IMR-90 (cell line): ENCODE data around the gene CDK5RAP2. TPM values are rescaled to one million over a fixed set of nuclear protein-coding genes. Genes with fewer than 3 reads are reported as not detected.

ENCODE experiments used
- ATAC-seq: fragments of 200-7000 bp; cut with Tn5 transposase; 2 replicates; pipeline ENCODE4 v1.9.1; 2020; ENCODE audit warnings: low read depth, mild to moderate bottlenecking, moderate library complexity
- BruUV-seq: library from RNA; stranded (reverse); fragments of 400-500 nt; replicated peaks from 2 replicates; lab custom pipeline; 2021; lab: Mats Ljungman, UMichigan
- CTCF ChIA-PET: fragments of 300-600 bp; formaldehyde crosslinking; extraction: SDS; loops from one replicate; lab custom pipeline; 2021; ENCODE audit warnings: antibody characterized with exemption; lab: Yijun Ruan, JAX
- POLR2A ChIA-PET: fragments of 300-600 bp; sonication (Branson Sonifier 250); formaldehyde crosslinking; loops from one replicate; lab custom pipeline; 2022; ENCODE audit warnings: antibody characterized with exemption; ENCODE audit not compliant: unreplicated experiment; lab: Charles Lee
- DNase-seq: peaks from one replicate; pipeline ENCODE4 v3.0.0; 2013
- H2AFZ ChIP-seq: replicated peaks from 2 replicates; pipeline ENCODE3; 2013; ENCODE audit warnings: low read length, mild to moderate bottlenecking; ENCODE audit not compliant: poor library complexity
- H2AK5ac ChIP-seq: 2 replicates; pipeline ENCODE4 v1.6.1; 2013; ENCODE audit warnings: low read depth, low read length, inconsistent platforms
- H2AK9ac ChIP-seq: replicated peaks from 2 replicates; pipeline ENCODE3; 2013; ENCODE audit warnings: mild to moderate bottlenecking, low read depth, low read length, moderate library complexity; ENCODE audit not compliant: poor library complexity
- H2BK120ac ChIP-seq: 2 replicates; pipeline ENCODE4 v1.6.1; 2013; ENCODE audit warnings: low read depth, low read length, inconsistent platforms
- H2BK15ac ChIP-seq: 3 replicates; pipeline ENCODE4 v1.6.1; 2013; ENCODE audit warnings: low read depth, low read length, inconsistent platforms
- H2BK20ac ChIP-seq: 2 replicates; pipeline ENCODE4 v1.6.1; 2013; ENCODE audit warnings: low read depth, mild to moderate bottlenecking, inconsistent platforms, low read length, moderate library complexity
- H2BK5ac ChIP-seq: 2 replicates; pipeline ENCODE4 v1.6.1; 2013; ENCODE audit warnings: mild to moderate bottlenecking, low read depth, low read length, inconsistent platforms; ENCODE audit not compliant: poor library complexity, severe bottlenecking
- H3K14ac ChIP-seq: replicated peaks from 2 replicates; pipeline ENCODE4 v1.6.1; 2013; ENCODE audit warnings: low read depth, low read length, inconsistent platforms
- H3K18ac ChIP-seq: 2 replicates; pipeline ENCODE4 v1.6.1; 2013; ENCODE audit warnings: low read depth, low read length, control low read depth
- H3K23ac ChIP-seq: 2 replicates; pipeline ENCODE4 v1.6.1; 2013; ENCODE audit warnings: low read depth, low read length, inconsistent platforms
- H3K27ac ChIP-seq: 2 replicates; pipeline ENCODE4 v1.5.1; 2013; ENCODE audit warnings: mild to moderate bottlenecking, control low read depth, low read length; ENCODE audit not compliant: insufficient read depth
- H3K27me3 ChIP-seq: 2 replicates; pipeline ENCODE4 v1.6.1; 2013; ENCODE audit warnings: low read length; ENCODE audit not compliant: control insufficient read depth, insufficient read depth
- H3K36me3 ChIP-seq: 2 replicates; pipeline ENCODE4 v1.6.1; 2013; ENCODE audit warnings: low read length, mixed read lengths; ENCODE audit not compliant: control insufficient read depth, insufficient read depth
- H3K4ac ChIP-seq: 2 replicates; pipeline ENCODE4 v1.6.1; 2013; ENCODE audit warnings: low read depth, low read length, inconsistent platforms
- H3K4me1 ChIP-seq: 2 replicates; pipeline ENCODE4 v1.6.1; 2013; ENCODE audit warnings: low read length, mixed read lengths; ENCODE audit not compliant: control insufficient read depth, insufficient read depth
- H3K4me2 ChIP-seq: 2 replicates; pipeline ENCODE4 v1.6.1; 2013; ENCODE audit warnings: low read depth, mild to moderate bottlenecking, control low read depth, low read length, moderate library complexity
- H3K4me3 ChIP-seq: 2 replicates; pipeline ENCODE4 v1.5.1; 2013; ENCODE audit warnings: low read depth, mild to moderate bottlenecking, control low read depth, low read length, moderate library complexity; ENCODE audit not compliant: insufficient read depth
- H3K56ac ChIP-seq: 2 replicates; pipeline ENCODE4 v1.6.1; 2013; ENCODE audit warnings: low read length, inconsistent platforms; ENCODE audit not compliant: insufficient read depth; ENCODE audit errors: extremely low read depth
- H3K79me1 ChIP-seq, 2 experiments: 2 replicates each; pipeline ENCODE4 v1.6.1; 2013; ENCODE audit warnings: low read length in 2 of 2, inconsistent platforms in 1 of 2, low read depth in 1 of 2
- H3K9ac ChIP-seq: 2 replicates; pipeline ENCODE4 v1.6.1; 2013; ENCODE audit warnings: low read depth, low read length, control low read depth
- H3K9me1 ChIP-seq: 2 replicates; pipeline ENCODE4 v1.6.1; 2013; ENCODE audit warnings: low read length, inconsistent platforms; ENCODE audit not compliant: insufficient read depth
- H3K9me3 ChIP-seq: 2 replicates; pipeline ENCODE4 v1.6.1; 2013; ENCODE audit warnings: low read length; ENCODE audit not compliant: control insufficient read depth, insufficient read depth
- H4K20me1 ChIP-seq: 2 replicates; pipeline ENCODE4 v1.6.1; 2013; ENCODE audit warnings: low read length, inconsistent platforms; ENCODE audit not compliant: insufficient read depth
- H4K5ac ChIP-seq: 2 replicates; pipeline ENCODE4 v1.6.1; 2013; ENCODE audit warnings: mild to moderate bottlenecking, low read depth, low read length, control low read depth
- H4K8ac ChIP-seq, 2 experiments: 2 replicates each; pipeline ENCODE4 v1.6.1; 2013; ENCODE audit warnings: low read depth in 2 of 2, low read length in 2 of 2, control low read depth in 1 of 2, inconsistent platforms in 1 of 2
- H4K91ac ChIP-seq: 2 replicates; pipeline ENCODE4 v1.6.1; 2013; ENCODE audit warnings: low read depth, low read length, inconsistent platforms; ENCODE audit not compliant: insufficient read depth
- BHLHE40 ChIP-seq: fragments of 150-350 bp; IDR thresholded peaks from 2 replicates; pipeline ENCODE4 v1.6.1; 2016; ENCODE audit warnings: mild to moderate bottlenecking, low read depth, low read length
- CEBPB ChIP-seq: IDR thresholded peaks from 2 replicates; pipeline ENCODE4 v1.6.1; 2012; ENCODE audit warnings: low read depth, low read length, improper control_type of control experiment
- CHD1 ChIP-seq: IDR thresholded peaks from 2 replicates; pipeline ENCODE4 v1.6.1; 2012; ENCODE audit warnings: low read depth, low read length, improper control_type of control experiment
- ELK1 ChIP-seq: fragments of 150-350 bp; IDR thresholded peaks from 2 replicates; pipeline ENCODE4 v1.6.1; 2016; ENCODE audit warnings: low read depth, mild to moderate bottlenecking, low read length, moderate library complexity, borderline replicate concordance
- FOS ChIP-seq: fragments of 150-350 bp; IDR thresholded peaks from 2 replicates; pipeline ENCODE4 v1.6.1; 2016; ENCODE audit warnings: low read depth, low read length
- MAFK ChIP-seq: IDR thresholded peaks from 2 replicates; pipeline ENCODE4 v1.6.1; 2012; ENCODE audit warnings: low read depth, low read length, improper control_type of control experiment
- MAZ ChIP-seq: IDR thresholded peaks from 2 replicates; pipeline ENCODE4 v1.6.1; 2012; ENCODE audit warnings: low read depth, mild to moderate bottlenecking, low read length, improper control_type of control experiment, moderate library complexity, borderline replicate concordance
- MXI1 ChIP-seq: IDR thresholded peaks from 2 replicates; pipeline ENCODE4 v1.6.1; 2012; ENCODE audit warnings: low read depth, mild to moderate bottlenecking, low read length, moderate library complexity, borderline replicate concordance
- NFE2L2 ChIP-seq: fragments of 150-350 bp; IDR thresholded peaks from 2 replicates; pipeline ENCODE4 v1.6.1; 2016; ENCODE audit warnings: low read depth, mild to moderate bottlenecking, low read length
- POLR2A ChIP-seq: IDR thresholded peaks from 2 replicates; pipeline ENCODE4 v1.6.1; 2012; ENCODE audit warnings: mild to moderate bottlenecking, low read depth, low read length
- RAD21 ChIP-seq: IDR thresholded peaks from 2 replicates; pipeline ENCODE4 v1.6.1; 2012; ENCODE audit warnings: low read length, improper control_type of control experiment
- RCOR1 ChIP-seq: IDR thresholded peaks from 2 replicates; pipeline ENCODE4 v1.6.1; 2012; ENCODE audit warnings: mild to moderate bottlenecking, low read length, improper control_type of control experiment; ENCODE audit not compliant: insufficient replicate concordance
- RFX5 ChIP-seq: IDR thresholded peaks from 2 replicates; pipeline ENCODE4 v1.8.0; 2012; ENCODE audit warnings: low read depth, mild to moderate bottlenecking, low read length, moderate library complexity
- SMC3 ChIP-seq: fragments of 150-350 bp; IDR thresholded peaks from 2 replicates; pipeline ENCODE4 v1.6.1; 2016; ENCODE audit warnings: low read depth, mild to moderate bottlenecking, antibody characterized with exemption, low read length, moderate library complexity
- USF2 ChIP-seq: fragments of 150-350 bp; IDR thresholded peaks from 2 replicates; pipeline ENCODE4 v1.6.1; 2017; ENCODE audit warnings: mild to moderate bottlenecking, antibody characterized with exemption, low read length, low read depth
- WGBS, 2 experiments: methylation state at CpG; one replicate each; pipeline versions ENCODE4 v1.1.5 to v1.1.7; 2013; ENCODE audit warnings: missing lambda C conversion rate in 2 of 2; ENCODE audit not compliant: insufficient read length in 1 of 2; ENCODE audit errors: extremely low coverage in 2 of 2; 5-methylcytosine and 5-hydroxymethylcytosine counted together
- dilution Hi-C: fragments of 300-500 bp; cut with HindIII; formaldehyde crosslinking; loops from one replicate; pipeline ENCODE4 v1.14.3; 2018; ENCODE audit warnings: low sequenced_read_pairs; ENCODE audit not compliant: unreplicated experiment
- in situ Hi-C: fragments of 300-500 bp; cut with MboI; formaldehyde crosslinking; loops from 3 replicates; pipeline ENCODE4 v1.14.3; 2019; ENCODE audit warnings: low sequenced_read_pairs, inconsistent platforms, mixed read lengths
- intact Hi-C: fragments of 100-400 bp; cut with micrococcal nuclease; formaldehyde crosslinking; loops from 2 replicates; pipeline ENCODE4 v1.10.0; 2022
- polyA plus RNA-seq, 3 experiments: library from polyadenylated mRNA; depleted of rRNA; stranded (reverse); fragments of >200 nt; gene quantifications; 2 replicates each; pipeline ENCODE4 v1.2.3, GENCODE V29; 2012; ENCODE audit warnings: low replicate concordance in 1 of 3
- total RNA-seq: library from RNA; depleted of rRNA; stranded (reverse); fragments of >200 nt; gene quantifications from 2 replicates; pipeline ENCODE4 v1.2.3, GENCODE V29; 2012
- TF ChIP-seq, protein P1 (sequence below): conservative IDR thresholded peaks from 2 replicates; pipeline ENCODE4 v1.5.1; 2012; ENCODE audit warnings: mild to moderate bottlenecking, low read depth, low read length, improper control_type of control experiment

CDK5RAP2 gene
- total and polyA plus RNA-seq, 2 of the 4 experiments (the other 2 are of a cell fraction), result 29.5 to 31.7 TPM

DNA sequence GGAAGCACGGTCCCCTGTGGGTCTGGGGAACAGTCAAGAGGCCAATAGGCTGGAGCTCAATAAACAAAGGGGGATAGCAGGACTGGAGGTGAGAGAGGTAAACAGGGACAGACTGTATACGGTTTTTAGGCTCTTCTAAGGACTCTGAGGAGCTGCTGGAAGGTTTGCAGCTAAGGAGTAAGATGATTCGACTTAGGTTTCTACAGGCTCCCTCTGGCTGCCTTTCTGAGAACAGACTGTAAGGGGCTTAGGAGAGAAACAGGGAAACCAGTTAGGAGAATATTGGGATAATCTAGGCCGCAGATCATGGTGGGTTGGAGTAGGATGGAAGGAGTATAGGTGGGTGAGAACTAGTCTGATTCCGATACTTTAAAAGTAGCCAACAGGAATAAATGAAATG is 10.4 kb downstream of the CDK5RAP2 start:
- no peak overlapping the region for H2AFZ ChIP-seq
- H3K9ac ChIP-seq, result no peak overlapping the region
- no TSS peak for BruUV-seq
- H3K4me2 ChIP-seq, result no peak overlapping the region
- H4K91ac ChIP-seq, result no peak overlapping the region
- no peak overlapping the region for H3K56ac ChIP-seq
- no peak overlapping the region for H3K27ac ChIP-seq
- H4K8ac ChIP-seq, result peak overlapping the region in 1 of 2 experiments; percentile 10; a peak in 1 of 4 replicates
- H3K14ac ChIP-seq, result no peak overlapping the region; the same call in 1 of the 2 replicates
- H3K9me3 ChIP-seq, result no peaks in the 10 kb centered on the region
- intact Hi-C loops, result no loop called here
- H3K4ac ChIP-seq, result peak overlapping the region; percentile 44
- H4K5ac ChIP-seq, result no peak overlapping the region
- ChIA-PET CTCF (no interaction called here), POLR2A (no interaction called here)
- H3K4me1 ChIP-seq, result peaks cover 4% of the 10 kb centered on the region; the same call in 1 of the 2 replicates
- ATAC-seq (0 out of 2 replicates have a peak, but pooled peaks have one; percentile 35), DNase-seq (peak; percentile 11)
- no peak overlapping the region for H3K4me3 ChIP-seq
- no peak overlapping the region for H3K18ac ChIP-seq
- no peak overlapping the region for H2BK15ac ChIP-seq
- 96% methylated on average over 3 of the region's 5 CpGs; no CpG with 5 or more reads in 1 of the 2 experiments for WGBS, 2 experiments
- H3K79me1 ChIP-seq, result peaks cover 43 to 57% of the 10 kb centered on the region in 2 experiments
- H3K23ac ChIP-seq, result no peak overlapping the region
- H2BK120ac ChIP-seq, result peak overlapping the region; percentile 49; the same call in 1 of the 2 replicates
- H4K20me1 ChIP-seq, result no peaks in the 10 kb centered on the region
- peaks cover 16% of the 10 kb centered on the region for H3K36me3 ChIP-seq
- no peak overlapping the region for H2BK5ac ChIP-seq
- H2BK20ac ChIP-seq, result 0 out of 2 replicates have a peak overlapping the region, but pooled peaks have one; percentile 68
- no peak overlapping the region for H2AK5ac ChIP-seq
- H3K27me3 ChIP-seq, result no peaks in the 10 kb centered on the region
- H2AK9ac ChIP-seq, result no peak overlapping the region
- dilution Hi-C loops, result no loop called here
- peaks cover 7% of the 10 kb centered on the region for H3K9me1 ChIP-seq
- TF ChIP-seq, protein P1, sequence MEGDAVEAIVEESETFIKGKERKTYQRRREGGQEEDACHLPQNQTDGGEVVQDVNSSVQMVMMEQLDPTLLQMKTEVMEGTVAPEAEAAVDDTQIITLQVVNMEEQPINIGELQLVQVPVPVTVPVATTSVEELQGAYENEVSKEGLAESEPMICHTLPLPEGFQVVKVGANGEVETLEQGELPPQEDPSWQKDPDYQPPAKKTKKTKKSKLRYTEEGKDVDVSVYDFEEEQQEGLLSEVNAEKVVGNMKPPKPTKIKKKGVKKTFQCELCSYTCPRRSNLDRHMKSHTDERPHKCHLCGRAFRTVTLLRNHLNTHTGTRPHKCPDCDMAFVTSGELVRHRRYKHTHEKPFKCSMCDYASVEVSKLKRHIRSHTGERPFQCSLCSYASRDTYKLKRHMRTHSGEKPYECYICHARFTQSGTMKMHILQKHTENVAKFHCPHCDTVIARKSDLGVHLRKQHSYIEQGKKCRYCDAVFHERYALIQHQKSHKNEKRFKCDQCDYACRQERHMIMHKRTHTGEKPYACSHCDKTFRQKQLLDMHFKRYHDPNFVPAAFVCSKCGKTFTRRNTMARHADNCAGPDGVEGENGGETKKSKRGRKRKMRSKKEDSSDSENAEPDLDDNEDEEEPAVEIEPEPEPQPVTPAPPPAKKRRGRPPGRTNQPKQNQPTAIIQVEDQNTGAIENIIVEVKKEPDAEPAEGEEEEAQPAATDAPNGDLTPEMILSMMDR, result no peak
- TF ChIP-seq MAFK, result no peak
- no peak for TF ChIP-seq CEBPB
- no peak for TF ChIP-seq CHD1
- no peak for TF ChIP-seq FOS
- TF ChIP-seq MXI1, result no peak
- TF ChIP-seq USF2, result no peak
- TF ChIP-seq NFE2L2, result no peak
- TF ChIP-seq BHLHE40, result no peak
- no peak for TF ChIP-seq MAZ
- no peak for TF ChIP-seq ELK1
- no peak for TF ChIP-seq POLR2A
- TF ChIP-seq RAD21, result no peak
- TF ChIP-seq SMC3, result no peak
- TF ChIP-seq RFX5, result no peak
- TF ChIP-seq RCOR1, result no peak
- in situ Hi-C loops, result no loop called here
